Colonic mucosa (tissue), 4 donors: Measurements from ENCODE around the gene ACOX3. TPM values are rescaled to one million over a fixed set of nuclear protein-coding genes. Genes with fewer than 3 reads are reported as not detected.

Experiments
- DNase-seq: peaks from one replicate; pipeline ENCODE4 v3.0.0-alpha.2; 2020
- H3K27ac ChIP-seq: fragments of 200-600 bp; one replicate; pipeline ENCODE4 v1.8.0; 2021
- H3K27me3 ChIP-seq: fragments of 200-600 bp; one replicate; pipeline ENCODE4 v1.8.0; 2021
- H3K36me3 ChIP-seq: fragments of 200-600 bp; one replicate; pipeline ENCODE4 v1.8.0; 2021
- H3K4me1 ChIP-seq: fragments of 200-600 bp; one replicate; pipeline ENCODE4 v1.8.0; 2021; ENCODE audit warnings: mild to moderate bottlenecking
- H3K4me3 ChIP-seq: fragments of 200-600 bp; one replicate; pipeline ENCODE4 v1.8.0; 2021
- H3K9ac ChIP-seq, 2 donors: one replicate each; pipeline ENCODE4 v1.7.0; 2013; ENCODE audit warnings: control low read depth in 2 of 2, low read depth in 2 of 2, low read length in 2 of 2
- H3K9me3 ChIP-seq: fragments of 200-600 bp; one replicate; pipeline ENCODE4 v1.8.0; 2021
- CTCF ChIP-seq: fragments of 200-600 bp; IDR thresholded peaks from one replicate; pipeline ENCODE4 v1.8.0; 2022; ENCODE audit warnings: antibody characterized with exemption, mild to moderate bottlenecking
- intact Hi-C: fragments of 100-400 bp; cut with DNase I; formaldehyde crosslinking; loops from one replicate; pipeline ENCODE4 v1.14.1; 2022
- total RNA-seq, 2 donors: library from RNA; stranded (reverse); fragmentation: NEBNext Ultra II Directional in 1 of 2; extraction: Animal tissue kit (Norgen Biotek cat#: 25700) in 1 of 2; gene quantifications; one replicate each; pipeline ENCODE4 v1.2.1, GENCODE V29; 2021
- donor health status: healthy.
- donor health status: DM: no; HTN: no; CAD: no.
- donor health status: DM: no; HTN: no; CAD: no.

Gene ACOX3
- total RNA-seq, 2 donors from 2014 or later = 19.9 to 26.1 TPM

GRCh38 chr4:8379771-8380170 lies 60.8 kb downstream of the ACOX3 start:
- H3K4me1 ChIP-seq = no peaks in the 10 kb centered on the region
- no peak for TF ChIP-seq CTCF
- no peak for DNase-seq
- H3K9me3 ChIP-seq = no peaks in the 10 kb centered on the region
- no peak overlapping the region for H3K9ac ChIP-seq
- no peaks in the 10 kb centered on the region for H3K27me3 ChIP-seq
- no peaks in the 10 kb centered on the region for H3K36me3 ChIP-seq
- intact Hi-C loops = no loop called here
- no peak overlapping the region for H3K4me3 ChIP-seq
- no peak overlapping the region for H3K27ac ChIP-seq

- intact Hi-C loops = no loop called here
- H3K27me3 ChIP-seq = no peaks in the 10 kb centered on the region
- no peak overlapping the region for H3K9ac ChIP-seq
- no peaks in the 10 kb centered on the region for H3K4me1 ChIP-seq
- no peaks in the 10 kb centered on the region for H3K36me3 ChIP-seq
- no peaks in the 10 kb centered on the region for H3K9me3 ChIP-seq
- H3K27ac ChIP-seq = no peak overlapping the region
- no peak for DNase-seq
- H3K4me3 ChIP-seq = no peak overlapping the region
- no peak for TF ChIP-seq CTCF
These were observed 61.2 kb downstream of the ACOX3 start for GRCh38 chr4:8379281-8379680.

- Histone ChIP-seq H3K4me1 (no peaks in the 10 kb centered on the region), H3K36me3 (no peaks in the 10 kb centered on the region), H3K27ac (no peak overlapping the region), H3K9me3 (no peaks in the 10 kb centered on the region), H3K9ac (no peak overlapping the region), H3K27me3 (no peaks in the 10 kb centered on the region), H3K4me3 (no peak overlapping the region)
- TF ChIP-seq CTCF = no peak
- no peak for DNase-seq
- intact Hi-C loops = no loop called here
These were observed 61.7 kb downstream of the ACOX3 start for GRCh38 chr4:8378776-8379175.

- H3K27me3 ChIP-seq = no peaks in the 10 kb centered on the region
- no peak overlapping the region for H3K4me3 ChIP-seq
- DNase-seq = no peak
- H3K9ac ChIP-seq = no peak overlapping the region
- H3K4me1 ChIP-seq = no peaks in the 10 kb centered on the region
- H3K36me3 ChIP-seq = no peaks in the 10 kb centered on the region
- H3K9me3 ChIP-seq = no peaks in the 10 kb centered on the region
- intact Hi-C loops = no loop called here
- no peak for TF ChIP-seq CTCF
- H3K27ac ChIP-seq = no peak overlapping the region
These were observed 62.3 kb downstream of the ACOX3 start for GRCh38 chr4:8378101-8378724.

- intact Hi-C loops = no loop called here
- Histone ChIP-seq H3K27me3 (no peaks in the 10 kb centered on the region), H3K27ac (no peak overlapping the region), H3K4me1 (no peaks in the 10 kb centered on the region), H3K9ac (no peak overlapping the region), H3K36me3 (no peaks in the 10 kb centered on the region), H3K9me3 (no peaks in the 10 kb centered on the region), H3K4me3 (no peak overlapping the region)
- no peak for TF ChIP-seq CTCF
- no peak for DNase-seq
These were observed 63.1 kb downstream of the ACOX3 start for GRCh38 chr4:8377103-8378075.
